ENCODE results near the gene RHBG. TPM values are rescaled to one million over a fixed set of nuclear protein-coding genes. Genes with fewer than 3 reads are reported as not detected.

The RHBG gene
- total RNA-seq, 1 donor from 2014 or later: 0.31 TPM

DNA sequence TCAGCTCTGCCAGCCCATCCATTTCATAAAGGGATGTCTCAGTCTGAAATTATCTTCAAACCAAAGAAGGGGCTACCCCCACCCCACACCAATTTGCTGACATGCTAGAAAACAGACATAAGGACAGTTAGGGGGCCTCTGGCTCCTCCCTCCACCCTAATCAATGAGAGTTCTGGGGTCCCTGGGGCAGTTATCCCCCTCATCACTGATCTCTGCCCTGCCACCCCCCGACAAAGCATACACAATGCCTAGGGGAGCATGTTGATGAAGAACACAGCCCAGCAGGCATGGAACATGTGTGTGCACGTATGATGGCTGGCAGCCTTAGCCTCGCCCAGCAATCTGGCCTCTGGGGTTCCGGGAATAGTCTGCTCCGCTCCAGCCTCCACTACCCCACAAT lies 58.9 kb downstream of the RHBG start:
- DNase-seq: no peak

DNA sequence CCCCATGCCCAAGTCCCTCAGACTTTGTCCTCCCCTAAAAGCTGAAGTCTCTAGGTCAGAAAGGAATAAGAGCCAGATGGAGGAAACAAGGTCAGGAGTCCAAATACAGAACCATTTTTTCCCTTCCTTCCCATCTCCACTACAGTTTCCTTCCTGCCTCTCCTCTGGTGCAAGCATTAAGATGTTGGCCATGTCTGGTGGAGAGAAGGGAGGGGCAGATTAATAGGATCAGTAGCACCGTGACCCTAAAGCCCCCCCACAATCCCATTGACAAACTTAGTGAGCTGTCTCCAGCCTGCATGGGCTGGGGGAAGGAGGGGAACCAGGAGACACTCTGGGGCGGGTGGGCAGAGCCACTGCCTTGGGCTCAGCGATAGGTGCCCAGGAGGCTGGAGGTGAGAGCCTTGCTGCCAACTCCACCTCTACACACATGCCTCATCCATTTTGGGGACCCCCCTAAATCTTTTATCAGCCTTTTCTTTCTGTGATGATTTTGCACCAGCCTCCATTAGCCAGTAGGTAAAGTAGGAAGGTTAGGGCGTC lies 59.8 kb downstream of the RHBG start:
- no peak for DNase-seq

DNA sequence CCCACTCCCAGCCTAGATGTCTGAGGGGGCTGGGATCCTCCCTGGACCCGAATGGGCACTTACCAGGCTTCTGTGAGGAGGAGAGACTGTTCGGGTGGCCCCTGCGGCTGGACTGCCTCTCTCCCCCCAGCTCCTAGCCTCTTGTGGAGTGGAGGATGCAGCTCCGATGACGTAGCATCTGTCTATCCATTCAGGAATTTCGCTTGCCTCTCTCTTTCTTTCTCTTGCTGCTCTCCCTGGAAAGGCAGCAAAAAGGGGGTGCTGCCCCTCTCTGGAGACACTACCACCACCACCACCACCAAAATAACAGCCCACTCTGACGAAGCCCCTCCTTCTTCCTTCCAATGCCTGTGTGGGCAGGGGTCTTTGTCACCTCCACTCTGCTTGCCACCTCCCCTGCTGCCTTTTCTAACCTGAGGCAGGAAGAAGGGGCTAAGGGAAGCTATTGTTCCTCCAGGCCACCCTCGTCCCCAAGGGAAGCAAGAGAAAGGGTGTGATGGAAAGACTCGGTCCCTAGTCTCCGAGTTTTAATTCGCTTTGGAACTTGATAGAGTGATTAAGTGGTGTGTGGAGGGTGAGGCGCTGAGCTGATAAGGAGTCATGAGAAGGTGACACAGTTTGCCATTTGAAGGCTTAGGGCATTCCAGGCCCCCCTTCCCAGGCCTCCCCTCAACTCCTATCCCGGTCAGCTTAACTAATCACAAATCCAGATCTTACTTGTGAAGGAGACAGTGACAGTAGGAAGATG lies 60.5 kb downstream of the RHBG start:
- no peak for DNase-seq

DNA sequence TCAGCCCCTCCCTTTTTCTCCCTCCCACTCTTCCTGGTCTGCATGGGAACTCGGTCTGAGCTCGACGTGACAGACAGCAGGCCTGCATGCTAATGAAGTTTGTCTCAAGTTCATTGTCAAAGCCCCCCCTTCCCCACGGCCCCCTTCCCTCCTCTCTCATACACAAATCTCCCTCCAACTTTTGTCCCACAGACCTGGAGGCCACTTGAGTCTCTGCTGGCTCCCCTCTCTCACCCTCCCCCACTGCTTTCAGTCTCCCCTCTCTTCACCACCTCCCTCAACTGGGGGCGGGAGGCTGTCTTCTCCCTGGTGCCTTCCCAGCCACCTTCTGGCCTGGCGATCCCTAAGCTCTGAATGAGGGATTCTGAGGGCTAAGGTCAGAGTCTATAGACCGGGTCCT lies 61.3 kb downstream of the RHBG start:
- DNase-seq: no peak

DNA sequence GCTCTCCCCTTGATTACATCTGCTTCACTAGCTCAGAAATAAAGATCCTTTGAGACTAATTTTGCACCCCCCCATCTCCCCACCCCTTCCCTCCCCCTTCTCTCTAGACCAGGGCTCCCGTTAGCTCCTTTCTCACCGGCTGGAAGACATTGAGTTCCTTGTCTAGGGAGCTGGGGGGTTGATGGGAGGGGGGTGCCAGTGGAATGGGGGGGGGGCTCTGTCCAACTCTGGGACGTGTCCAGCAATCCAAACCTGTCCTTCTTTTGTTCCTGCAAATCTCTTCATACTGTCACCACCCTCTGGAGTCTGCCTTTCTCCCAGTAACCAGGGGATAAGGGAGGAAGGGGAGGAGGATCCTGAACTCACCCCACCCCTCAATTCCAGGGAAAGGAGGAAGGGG lies 61.9 kb downstream of the RHBG start:
- no peak for DNase-seq

DNA sequence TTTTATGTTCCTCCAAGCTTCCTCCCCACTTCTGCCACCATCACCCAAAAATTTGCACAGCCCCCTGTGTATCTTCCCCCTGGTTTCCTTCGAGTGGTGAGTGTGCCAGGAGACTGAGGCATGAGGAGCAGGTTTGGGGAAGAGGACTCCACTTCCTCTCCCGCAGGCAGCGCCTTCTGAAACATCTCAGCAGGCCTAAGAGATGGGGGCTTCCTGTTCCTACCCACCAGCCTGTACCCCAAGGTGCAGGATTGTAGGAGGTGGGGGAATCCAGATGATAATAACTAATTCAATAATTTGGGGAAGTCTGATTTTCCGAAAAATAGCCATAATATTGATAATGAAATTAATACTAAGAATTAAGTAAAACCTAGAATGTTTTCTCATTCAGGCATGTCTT lies 62.4 kb downstream of the RHBG start:
- no peak for DNase-seq

DNA sequence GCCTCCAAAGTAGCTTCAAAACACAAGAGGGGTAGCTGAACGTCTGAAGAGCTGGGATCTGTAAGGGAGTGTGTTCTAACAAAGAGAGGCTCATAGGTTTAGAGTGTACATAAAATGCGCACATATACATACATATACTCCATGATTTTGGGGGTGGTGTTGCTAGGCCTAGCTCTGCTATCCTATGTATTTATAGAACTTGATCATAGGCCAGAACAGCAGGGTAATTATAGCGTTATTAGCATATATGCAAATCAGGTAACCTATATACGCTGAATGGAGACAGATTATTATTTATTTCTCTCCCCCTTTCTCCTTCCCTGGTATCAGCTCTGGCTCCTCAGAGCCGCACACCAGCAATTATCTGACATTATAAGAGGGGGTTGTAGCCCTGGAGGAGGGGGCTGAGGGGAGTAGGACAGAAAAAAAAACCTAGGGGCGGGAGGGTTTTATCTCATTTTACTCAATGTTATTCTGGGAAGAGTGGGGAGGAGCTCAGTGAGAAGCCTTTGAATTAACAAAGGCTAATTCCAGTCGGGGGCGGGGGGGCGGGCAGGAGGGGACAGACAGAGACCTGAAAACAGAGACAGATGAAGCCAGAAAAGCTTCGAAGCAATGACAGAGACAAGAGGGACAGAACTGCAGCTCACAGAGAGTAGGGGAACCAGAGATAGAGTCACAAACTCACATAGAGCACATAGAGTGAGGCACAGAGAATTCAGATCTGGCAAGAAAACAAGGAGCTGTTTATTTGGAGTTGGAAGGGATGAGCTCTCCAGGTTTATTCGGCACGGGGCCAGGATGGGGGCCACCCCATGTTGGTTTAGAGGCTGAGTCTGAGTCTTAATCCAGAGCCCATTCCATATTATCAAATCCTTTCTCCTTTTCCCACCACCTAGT lies 63.0 kb downstream of the RHBG start:
- DNase-seq: no peak

DNA sequence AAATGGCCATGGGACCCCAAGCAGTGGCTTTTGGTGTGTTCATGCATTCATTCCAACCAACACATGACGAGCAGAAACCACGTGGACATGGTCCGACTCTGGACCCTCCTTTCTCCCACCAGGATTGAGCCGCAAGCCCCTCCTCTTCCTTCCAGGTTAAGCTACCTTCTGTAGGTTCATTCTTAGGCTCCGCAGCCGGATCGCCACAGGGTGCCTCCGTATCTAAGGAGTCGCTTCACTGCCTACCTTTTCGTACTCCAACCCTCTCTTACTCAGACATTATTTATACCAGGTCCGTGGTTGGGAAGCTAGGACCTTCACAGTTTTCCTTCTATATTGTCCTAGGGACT lies 63.6 kb downstream of the RHBG start:
- DNase-seq: no peak

DNA sequence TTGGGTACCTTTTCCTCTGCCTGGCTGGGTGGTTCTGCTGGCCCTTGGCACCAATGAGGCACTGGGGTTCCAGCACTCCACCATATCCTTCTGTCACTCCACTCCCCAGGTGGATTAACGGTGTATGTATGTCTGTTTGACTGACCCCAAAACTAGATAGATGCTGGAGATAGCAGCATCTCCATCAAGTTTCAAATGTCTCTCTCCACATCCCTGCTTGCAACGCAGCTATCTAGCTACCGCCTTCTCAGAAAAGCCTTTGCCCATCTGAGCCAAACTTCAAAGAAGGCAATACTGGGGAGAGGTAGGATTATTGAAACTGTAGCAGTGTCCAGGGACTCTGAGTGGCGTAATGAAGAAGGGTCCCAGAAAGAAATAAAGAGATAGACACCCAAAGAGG lies 64.0 kb downstream of the RHBG start:
- no peak for DNase-seq

DNA sequence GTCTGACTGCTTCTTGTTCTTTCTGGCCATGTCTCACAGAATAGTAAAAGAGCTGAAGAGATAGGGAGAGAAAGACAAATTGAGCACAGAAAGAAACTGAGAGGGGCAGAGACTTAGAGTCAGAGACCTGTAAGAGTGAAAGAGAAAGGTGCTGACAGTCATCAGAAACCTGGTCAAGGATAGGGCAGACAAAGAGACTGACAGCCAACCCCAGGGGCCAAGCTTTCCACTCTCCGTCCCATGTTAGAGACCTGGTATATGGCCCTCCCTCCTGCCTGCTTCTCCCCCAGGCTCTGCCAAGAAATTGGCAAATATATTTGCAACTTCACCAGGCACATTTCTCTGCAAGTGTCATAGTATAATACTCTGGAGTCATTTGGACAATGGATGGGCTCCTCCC lies 64.6 kb downstream of the RHBG start:
- DNase-seq: no peak

Small RNAs within 50 kb of the gene (small RNA-seq; reads per million reads assigned to genes)
- gene MIR9-1 (ENCODE audit: low replicate concordance): not detected

Other genes with a start within 250 kb of the RHBG start
- 5.5 TPM for gene SEMA4A, start 215.6 kb upstream of the RHBG start, total RNA-seq
- 9.4 TPM for gene SLC25A44, start 175.1 kb upstream of the RHBG start, total RNA-seq
- 49.7 TPM for gene PMF1, start 156.2 kb upstream of the RHBG start, total RNA-seq
- 1.0 TPM for gene BGLAP, start 127.0 kb upstream of the RHBG start, total RNA-seq
- 1.0 TPM for gene PAQR6, start 121.2 kb upstream of the RHBG start, total RNA-seq
- 52.1 TPM for gene SMG5, start 86.4 kb upstream of the RHBG start, total RNA-seq
- 6.1 TPM for gene TMEM79, start 84.9 kb upstream of the RHBG start, total RNA-seq
- 13.1 TPM for gene GLMP, start 73.5 kb upstream of the RHBG start, total RNA-seq
- gene VHLL, start 69.9 kb upstream of the RHBG start, total RNA-seq: not detected
- gene CCT3, start 30.9 kb upstream of the RHBG start, total RNA-seq: 302 TPM
- gene TSACC, start 30.7 kb upstream of the RHBG start, total RNA-seq: not detected
- gene MEF2D, start 131.6 kb downstream of the RHBG start, total RNA-seq: 23.6 TPM
- 10.3 TPM for gene IQGAP3, start 203.4 kb downstream of the RHBG start, total RNA-seq
- gene TTC24, start 210.5 kb downstream of the RHBG start, total RNA-seq: 0.82 TPM
- 35.1 TPM for gene NAXE, start 222.6 kb downstream of the RHBG start, total RNA-seq
- 14.5 TPM for gene GPATCH4, start 232.3 kb downstream of the RHBG start, total RNA-seq